ENCODE data around the gene LTBP1.

- TF ChIP-seq CTCF (IDR thresholded peaks at IDR 0.05) (no peak), POLR2A (IDR thresholded peaks at IDR 0.05) (no peak)
Measured at GRCh38 chr2:33312355-33312754, 365.6 kb downstream of the LTBP1 start.

All from lower leg skin (tissue), 3 donors.